K562 (cell line): Measurements from ENCODE around the gene TNIP1.

Experiments
- GABPB1 ChIP-seq: sonication (generic); formaldehyde crosslinking; IDR thresholded peaks from 2 replicates; pipeline ENCODE4 v1.8.0; 2022; ENCODE audit warnings: mild to moderate bottlenecking, missing genetic modification reagents
- XRCC5 ChIP-seq: fragments of 200-400 bp; formaldehyde crosslinking; IDR thresholded peaks from 2 replicates; pipeline ENCODE4 v1.6.1; 2017; ENCODE audit warnings: low read depth, mild to moderate bottlenecking, low read length
- TF ChIP-seq, protein P1 (sequence below): sonication (generic); IDR thresholded peaks from 2 replicates; pipeline ENCODE4 v1.6.1; 2016
- TF ChIP-seq, protein P2 (sequence below): fragments of 250-450 bp; sonication (Bioruptor Pico); IDR thresholded peaks from 2 replicates; pipeline ENCODE4 v1.4.0; 2020; ENCODE audit warnings: mild to moderate bottlenecking, moderate library complexity

DNA sequence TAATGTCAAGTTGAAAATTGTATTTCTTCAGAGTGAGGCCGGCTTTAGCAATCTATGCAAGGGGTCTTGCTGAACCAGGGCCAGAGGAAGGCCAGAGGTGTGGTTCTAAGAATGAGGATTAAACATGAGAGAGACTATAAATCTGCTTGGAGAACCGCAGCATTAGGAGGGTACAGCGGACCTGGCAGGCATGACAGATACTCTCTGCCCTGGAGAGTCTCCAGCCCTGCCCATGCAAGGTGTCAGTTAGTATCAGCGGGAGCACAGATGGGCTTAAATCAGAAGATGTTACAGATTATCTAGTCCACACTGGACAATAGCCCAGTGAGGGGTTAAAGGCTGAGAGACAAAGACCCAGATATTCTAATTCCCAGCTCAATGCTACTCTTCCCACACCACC is 71.9 kb downstream of the TNIP1 start:
- TF ChIP-seq, protein P1, sequence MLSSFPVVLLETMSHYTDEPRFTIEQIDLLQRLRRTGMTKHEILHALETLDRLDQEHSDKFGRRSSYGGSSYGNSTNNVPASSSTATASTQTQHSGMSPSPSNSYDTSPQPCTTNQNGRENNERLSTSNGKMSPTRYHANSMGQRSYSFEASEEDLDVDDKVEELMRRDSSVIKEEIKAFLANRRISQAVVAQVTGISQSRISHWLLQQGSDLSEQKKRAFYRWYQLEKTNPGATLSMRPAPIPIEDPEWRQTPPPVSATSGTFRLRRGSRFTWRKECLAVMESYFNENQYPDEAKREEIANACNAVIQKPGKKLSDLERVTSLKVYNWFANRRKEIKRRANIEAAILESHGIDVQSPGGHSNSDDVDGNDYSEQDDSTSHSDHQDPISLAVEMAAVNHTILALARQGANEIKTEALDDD, result no peak
- no peak for TF ChIP-seq GABPB1 (CRISPR knock-in tag)
- TF ChIP-seq, protein P2, sequence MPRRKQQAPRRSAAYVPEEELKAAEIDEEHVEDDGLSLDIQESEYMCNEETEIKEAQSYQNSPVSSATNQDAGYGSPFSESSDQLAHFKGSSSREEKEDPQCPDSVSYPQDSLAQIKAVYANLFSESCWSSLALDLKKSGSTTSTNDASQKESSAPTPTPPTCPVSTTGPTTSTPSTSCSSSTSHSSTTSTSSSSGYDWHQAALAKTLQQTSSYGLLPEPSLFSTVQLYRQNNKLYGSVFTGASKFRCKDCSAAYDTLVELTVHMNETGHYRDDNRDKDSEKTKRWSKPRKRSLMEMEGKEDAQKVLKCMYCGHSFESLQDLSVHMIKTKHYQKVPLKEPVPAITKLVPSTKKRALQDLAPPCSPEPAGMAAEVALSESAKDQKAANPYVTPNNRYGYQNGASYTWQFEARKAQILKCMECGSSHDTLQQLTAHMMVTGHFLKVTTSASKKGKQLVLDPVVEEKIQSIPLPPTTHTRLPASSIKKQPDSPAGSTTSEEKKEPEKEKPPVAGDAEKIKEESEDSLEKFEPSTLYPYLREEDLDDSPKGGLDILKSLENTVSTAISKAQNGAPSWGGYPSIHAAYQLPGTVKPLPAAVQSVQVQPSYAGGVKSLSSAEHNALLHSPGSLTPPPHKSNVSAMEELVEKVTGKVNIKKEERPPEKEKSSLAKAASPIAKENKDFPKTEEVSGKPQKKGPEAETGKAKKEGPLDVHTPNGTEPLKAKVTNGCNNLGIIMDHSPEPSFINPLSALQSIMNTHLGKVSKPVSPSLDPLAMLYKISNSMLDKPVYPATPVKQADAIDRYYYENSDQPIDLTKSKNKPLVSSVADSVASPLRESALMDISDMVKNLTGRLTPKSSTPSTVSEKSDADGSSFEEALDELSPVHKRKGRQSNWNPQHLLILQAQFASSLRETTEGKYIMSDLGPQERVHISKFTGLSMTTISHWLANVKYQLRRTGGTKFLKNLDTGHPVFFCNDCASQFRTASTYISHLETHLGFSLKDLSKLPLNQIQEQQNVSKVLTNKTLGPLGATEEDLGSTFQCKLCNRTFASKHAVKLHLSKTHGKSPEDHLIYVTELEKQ (CRISPR knock-in tag), result no peak
- TF ChIP-seq XRCC5, result no peak
